KOPT-K1 (cell line): ENCODE data around the gene CD99L2.

ENCODE experiments used
- H3K27ac ChIP-seq: fragments of 200-600 bp; sonication (generic); 2 replicates; pipeline ENCODE4 v1.5.1; 2016; ENCODE audit warnings: antibody characterized with exemption, mild to moderate bottlenecking, low read depth, low read length; ENCODE audit not compliant: poor library complexity, severe bottlenecking
- H3K36me3 ChIP-seq: fragments of 200-600 bp; sonication (generic); 2 replicates; pipeline ENCODE4 v1.5.1; 2017; ENCODE audit warnings: antibody characterized with exemption, mild to moderate bottlenecking, low read length, moderate library complexity; ENCODE audit not compliant: insufficient read depth
- H3K9me3 ChIP-seq: fragments of 200-600 bp; sonication (generic); 2 replicates; pipeline ENCODE4 v1.5.1; 2017; ENCODE audit warnings: antibody characterized with exemption, low read length, mild to moderate bottlenecking; ENCODE audit not compliant: insufficient read depth, poor library complexity, severe bottlenecking

CD99L2 gene

DNA sequence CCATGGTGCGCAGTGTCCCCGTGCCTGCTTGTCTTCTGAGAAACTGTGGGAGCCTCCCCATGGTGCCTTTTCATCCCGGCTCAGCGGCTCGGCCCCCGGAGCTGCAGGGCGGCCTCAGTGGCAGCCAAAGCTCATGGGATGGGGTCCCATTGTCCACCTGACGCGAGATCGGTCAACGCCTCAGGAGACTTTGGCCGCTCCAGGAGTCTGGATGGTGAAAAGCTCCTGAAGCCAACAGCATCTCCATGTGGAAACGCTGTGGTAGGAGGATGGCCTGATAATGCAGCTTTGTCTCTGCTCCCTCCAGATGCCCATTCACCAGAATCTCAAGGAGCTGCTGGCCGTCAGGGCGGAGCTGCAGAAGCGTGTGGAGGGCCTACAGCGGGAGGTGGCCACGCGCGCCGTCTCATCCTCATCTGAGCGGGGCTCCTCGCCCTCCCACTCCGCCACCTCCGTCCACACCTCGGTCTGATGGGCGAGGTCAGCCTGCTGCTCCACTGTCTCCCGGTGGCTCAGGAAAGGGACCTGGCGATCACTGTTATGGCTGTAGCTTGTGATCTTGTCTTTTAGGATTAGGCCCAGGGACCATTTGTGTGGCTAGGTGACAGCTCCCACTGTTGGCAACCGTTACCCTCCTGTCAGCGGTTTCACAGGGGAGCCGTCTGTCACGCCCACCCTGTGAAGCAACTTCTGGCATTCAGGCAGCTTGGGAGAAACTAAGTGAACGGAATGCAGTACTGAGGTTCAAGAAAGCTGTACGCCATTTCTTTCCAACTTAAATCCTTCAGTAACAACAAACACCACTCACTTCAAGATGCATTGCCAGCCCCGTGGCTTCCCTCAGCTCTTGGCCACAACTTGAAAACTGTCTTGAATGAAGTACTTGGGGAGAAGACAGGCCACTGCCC lies 136.0 kb downstream of the CD99L2 start:
- H3K9me3 ChIP-seq, result no peaks in the 10 kb centered on the region
- no peak overlapping the region for H3K27ac ChIP-seq
- peaks cover 31% of the 10 kb centered on the region for H3K36me3 ChIP-seq

DNA sequence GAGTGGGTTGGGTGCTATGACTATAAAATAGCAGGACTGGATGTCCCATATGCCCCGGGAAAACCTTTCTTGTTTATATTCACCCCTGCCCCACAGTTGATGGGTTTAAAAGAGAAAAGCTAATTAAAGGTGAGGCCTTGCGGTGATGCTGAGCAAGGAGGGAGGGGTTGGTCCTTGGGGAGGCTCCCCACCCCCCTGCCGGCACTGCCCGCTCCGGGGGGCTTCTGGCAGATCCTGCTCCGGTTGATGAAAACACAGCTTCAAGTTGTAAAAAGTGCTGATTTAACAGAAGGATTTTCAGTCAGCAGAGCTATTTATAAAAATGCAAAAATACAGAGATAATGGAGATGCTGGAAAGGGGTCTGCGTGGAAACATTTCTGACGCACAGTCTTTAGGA lies 136.7 kb downstream of the CD99L2 start:
- H3K36me3 ChIP-seq, result peaks cover 38% of the 10 kb centered on the region
- no peak overlapping the region for H3K27ac ChIP-seq
- no peaks in the 10 kb centered on the region for H3K9me3 ChIP-seq

DNA sequence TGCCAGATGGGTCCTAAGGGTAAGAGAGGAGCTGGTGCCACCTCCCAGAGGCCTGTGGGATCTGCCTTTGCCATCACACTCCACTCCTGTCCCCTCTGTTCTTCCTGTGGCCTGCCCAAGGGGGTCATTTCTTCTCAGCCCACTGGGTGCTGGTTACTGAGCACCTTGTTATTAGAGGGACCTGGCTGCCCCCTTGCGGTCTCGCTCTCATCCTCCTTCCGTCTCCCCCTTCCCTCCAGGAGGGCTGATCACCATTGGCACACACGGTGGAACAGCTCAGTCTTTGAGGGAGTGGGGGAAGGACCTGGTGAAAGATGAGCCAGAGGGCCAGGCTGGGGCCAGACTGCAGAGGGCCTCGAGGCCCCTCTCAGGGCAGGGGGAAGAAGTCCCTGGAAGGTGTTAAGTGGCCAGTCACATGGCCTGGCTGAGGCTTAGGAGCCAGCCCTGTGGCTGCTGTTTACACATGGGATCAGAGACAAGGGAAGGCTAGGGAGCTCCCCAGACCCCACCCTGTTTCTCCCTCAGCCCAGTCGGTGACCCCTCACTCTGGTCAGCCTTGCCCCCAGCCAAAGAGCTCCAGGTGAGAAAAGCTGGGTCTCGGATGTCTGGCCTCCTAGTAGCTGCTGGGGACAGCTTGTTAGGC lies 137.2 kb downstream of the CD99L2 start:
- no peak overlapping the region for H3K27ac ChIP-seq
- H3K9me3 ChIP-seq, result no peaks in the 10 kb centered on the region
- peaks cover 41% of the 10 kb centered on the region for H3K36me3 ChIP-seq

DNA sequence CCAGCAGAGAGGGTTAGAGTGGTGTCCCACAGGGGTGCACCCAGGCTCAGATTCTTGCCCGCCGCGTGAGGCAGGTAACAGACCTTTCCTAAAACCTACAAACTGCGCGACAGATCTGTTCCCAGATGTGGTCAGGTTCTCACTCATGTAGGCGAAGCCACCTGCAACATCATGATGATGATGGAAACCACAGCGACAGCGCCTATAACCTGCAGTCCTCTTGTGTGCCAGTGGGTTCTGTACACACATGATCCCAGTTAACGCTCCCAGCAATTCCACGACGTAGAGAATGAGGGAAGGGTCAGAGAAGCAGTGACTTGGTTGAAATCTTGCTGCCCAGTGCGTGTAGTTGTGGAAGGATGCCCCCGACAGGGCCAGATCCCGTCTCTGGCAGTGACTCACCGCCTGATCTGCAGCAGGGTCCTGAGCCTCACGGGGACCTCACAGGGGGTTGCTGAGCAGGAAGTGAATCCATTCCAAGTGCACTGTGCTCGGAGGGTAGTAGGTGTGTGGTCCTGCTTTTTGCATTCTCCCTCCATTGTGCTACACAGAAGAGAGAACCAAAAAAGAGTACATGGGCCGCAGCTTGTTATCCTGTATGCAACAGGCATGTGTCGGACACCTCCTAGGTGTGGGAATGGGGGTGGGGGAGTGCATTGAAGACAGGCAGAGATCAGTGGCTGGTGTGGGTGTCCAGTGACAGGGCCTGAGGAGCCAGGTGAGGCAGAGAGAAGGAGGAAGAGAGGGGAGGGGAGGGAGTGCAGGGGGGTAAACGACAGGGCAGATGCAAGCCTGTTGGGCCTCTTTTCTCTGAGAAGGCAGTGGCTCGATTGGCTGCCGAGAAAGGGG lies 138.7 kb downstream of the CD99L2 start:
- no peak overlapping the region for H3K27ac ChIP-seq
- no peaks in the 10 kb centered on the region for H3K9me3 ChIP-seq
- H3K36me3 ChIP-seq, result peaks cover 53% of the 10 kb centered on the region

DNA sequence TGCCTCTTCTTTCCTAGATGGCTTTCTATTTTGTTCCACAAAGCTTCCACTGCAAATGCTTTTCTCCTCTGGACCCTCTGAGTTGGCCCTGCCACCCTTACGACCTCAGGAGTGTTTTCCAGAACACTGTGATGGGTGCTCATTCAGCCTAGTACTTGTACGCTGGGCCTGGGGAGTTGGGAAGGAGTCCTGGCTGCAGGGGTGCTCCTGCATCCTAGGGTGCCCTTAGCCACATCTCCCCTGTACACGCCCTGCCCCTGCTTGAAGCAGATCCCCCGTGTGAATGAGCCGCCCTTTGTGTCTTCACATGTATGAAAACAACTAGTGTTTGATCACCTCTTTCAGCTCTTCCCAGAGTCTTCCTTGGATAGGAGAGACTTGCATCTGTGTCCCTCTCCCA lies 141.1 kb downstream of the CD99L2 start:
- peaks cover 65% of the 10 kb centered on the region for H3K36me3 ChIP-seq

DNA sequence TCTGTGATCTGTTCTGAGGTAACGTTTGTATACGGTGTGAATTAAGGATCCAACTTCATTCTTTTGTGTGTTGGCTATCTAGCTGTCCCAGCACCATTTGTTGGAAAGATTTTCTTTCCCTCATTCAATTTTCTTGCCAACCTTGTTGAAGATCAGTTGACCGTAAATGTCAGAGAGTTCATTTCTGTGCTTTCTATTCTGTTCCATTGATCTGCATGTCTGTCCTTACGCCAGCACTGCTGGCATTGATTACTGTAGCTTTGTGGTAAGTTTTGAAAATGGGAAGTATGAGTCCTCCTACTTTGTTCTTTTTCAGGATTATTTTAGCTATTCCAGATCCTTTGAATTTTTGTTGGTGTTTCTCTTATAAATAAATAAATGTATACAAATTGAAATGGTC lies 144.5 kb downstream of the CD99L2 start:
- Histone ChIP-seq H3K27ac (no peak overlapping the region), H3K36me3 (peaks cover 79% of the 10 kb centered on the region), H3K9me3 (no peaks in the 10 kb centered on the region)

More for the DNA sequence above, 141.1 kb downstream of the CD99L2 start:
- H3K27ac ChIP-seq, result no peak overlapping the region
- no peaks in the 10 kb centered on the region for H3K9me3 ChIP-seq

DNA sequence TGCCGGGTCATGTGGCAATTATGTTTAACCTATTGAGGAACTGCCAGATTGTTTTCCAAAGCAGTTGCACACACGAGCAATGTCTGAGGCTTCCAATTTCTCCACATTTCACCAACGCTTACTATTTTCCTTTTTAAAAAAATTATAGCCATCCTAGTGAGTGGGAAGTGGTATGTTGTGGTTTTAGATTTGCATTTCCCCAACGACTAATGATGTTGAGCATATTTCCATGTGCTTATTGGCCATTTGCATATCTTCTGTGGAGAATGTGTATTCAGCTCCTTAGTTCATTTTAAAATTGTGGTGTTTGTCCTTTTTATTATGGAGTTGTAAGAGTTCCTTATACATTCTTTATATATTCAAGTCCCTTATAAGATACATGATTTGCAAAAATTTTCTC lies 145.1 kb downstream of the CD99L2 start:
- H3K36me3 ChIP-seq, result peaks cover 80% of the 10 kb centered on the region

DNA sequence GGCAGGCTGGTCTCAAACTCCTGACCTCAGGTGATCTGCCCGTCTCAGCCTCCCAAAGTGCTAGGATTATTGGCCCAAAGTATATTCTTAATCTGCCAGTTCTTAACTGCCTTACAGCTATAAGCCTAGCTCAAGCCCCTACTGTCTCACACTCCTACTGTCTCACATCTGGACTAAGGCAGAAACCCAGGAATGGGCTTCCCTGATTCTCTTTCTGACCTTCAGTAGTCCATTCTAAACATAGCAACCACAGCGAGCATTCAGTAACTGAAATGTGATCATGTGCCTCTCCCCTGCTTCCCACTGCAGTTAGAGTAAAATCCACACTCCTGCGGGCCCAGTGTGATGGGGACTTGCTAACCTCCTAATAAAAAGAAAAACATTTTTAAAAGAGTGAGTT lies 146.3 kb downstream of the CD99L2 start:
- H3K27ac ChIP-seq, result no peak overlapping the region
- no peaks in the 10 kb centered on the region for H3K9me3 ChIP-seq
- peaks cover 75% of the 10 kb centered on the region for H3K36me3 ChIP-seq

More for the DNA sequence above, 145.1 kb downstream of the CD99L2 start:
- Histone ChIP-seq H3K27ac (no peak overlapping the region), H3K9me3 (no peaks in the 10 kb centered on the region)

DNA sequence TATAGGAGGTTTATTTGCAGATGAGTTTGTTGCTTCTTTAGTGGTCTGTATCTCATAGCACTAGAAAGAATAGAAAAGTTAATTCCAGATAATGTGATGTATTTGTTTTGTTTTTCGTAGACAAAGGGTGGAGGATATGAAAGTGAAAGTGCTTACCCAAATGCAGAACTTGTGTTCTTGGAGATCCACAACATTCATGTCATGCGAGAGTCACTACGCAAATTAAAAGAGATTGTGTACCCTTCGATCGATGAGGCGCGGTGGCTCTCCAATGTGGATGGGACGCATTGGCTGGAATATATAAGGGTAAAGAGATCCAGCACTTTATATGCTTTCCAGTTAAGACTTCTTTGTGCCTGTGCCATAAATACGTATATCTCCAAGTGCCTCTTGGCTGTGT lies 162.0 kb downstream of the CD99L2 start:
- no peak overlapping the region for H3K27ac ChIP-seq
- H3K9me3 ChIP-seq, result no peaks in the 10 kb centered on the region
- H3K36me3 ChIP-seq, result peaks cover 99% of the 10 kb centered on the region

DNA sequence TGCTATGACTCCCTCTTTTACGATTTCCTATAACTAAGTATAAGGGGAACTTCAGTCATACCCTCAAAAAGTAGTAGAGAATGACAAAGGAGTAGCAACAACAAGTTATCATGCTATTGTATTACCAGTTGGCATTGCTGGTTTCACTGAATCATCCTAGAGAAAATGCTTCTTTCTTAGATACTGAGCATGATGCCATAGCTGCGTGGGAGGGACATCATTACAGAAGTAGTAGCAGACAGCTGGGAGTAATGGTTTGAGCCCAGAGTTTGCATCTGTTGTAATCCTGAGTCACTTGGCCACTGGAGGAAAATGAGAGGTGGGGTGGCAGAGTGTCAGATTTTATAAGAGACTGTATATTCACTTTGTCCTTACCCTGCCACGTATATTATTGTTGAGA lies 166.7 kb downstream of the CD99L2 start:
- no peak overlapping the region for H3K27ac ChIP-seq
- H3K36me3 ChIP-seq, result peaks cover 97% of the 10 kb centered on the region
- no peaks in the 10 kb centered on the region for H3K9me3 ChIP-seq

DNA sequence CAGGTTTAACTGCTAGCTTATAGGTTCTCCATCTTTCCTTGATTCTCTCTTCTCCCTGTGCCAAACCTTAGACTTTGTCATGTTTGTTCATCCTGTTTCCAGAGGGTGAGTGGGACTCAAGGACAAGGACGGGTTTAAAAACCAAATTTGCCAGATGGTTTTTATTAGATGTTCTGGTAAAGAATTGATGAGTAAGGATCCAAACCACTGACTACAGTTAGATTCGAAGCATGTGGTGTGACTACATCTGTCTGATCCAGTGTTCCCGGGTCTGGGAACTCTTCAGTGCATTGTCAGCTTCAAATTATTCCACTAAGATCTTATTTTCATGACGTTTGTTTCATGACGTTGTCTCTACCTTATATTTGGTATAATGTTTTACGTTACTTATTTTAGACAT lies 167.7 kb downstream of the CD99L2 start:
- H3K9me3 ChIP-seq, result no peaks in the 10 kb centered on the region
- H3K27ac ChIP-seq, result no peak overlapping the region
- peaks cover 86% of the 10 kb centered on the region for H3K36me3 ChIP-seq

DNA sequence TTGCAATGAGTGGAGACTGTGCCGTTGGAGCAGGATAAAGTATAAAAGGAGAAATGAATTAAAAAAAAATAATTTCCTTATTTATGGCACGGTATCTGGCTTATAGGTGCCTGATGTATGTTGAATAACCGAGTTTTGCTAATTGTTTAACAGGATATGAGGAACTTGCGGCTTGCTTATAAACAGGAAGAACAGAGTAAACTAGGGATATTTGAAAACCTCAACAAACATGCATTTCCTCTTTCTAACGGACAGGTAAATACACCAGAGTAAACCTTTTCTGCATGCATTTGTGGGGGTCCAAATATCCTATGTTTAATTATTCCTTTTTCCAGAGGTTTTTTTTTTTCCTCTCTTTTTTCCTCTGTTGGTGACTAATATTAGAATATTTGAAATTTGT lies 168.5 kb downstream of the CD99L2 start:
- Histone ChIP-seq H3K27ac (no peak overlapping the region), H3K36me3 (peaks cover 79% of the 10 kb centered on the region), H3K9me3 (no peaks in the 10 kb centered on the region)

DNA sequence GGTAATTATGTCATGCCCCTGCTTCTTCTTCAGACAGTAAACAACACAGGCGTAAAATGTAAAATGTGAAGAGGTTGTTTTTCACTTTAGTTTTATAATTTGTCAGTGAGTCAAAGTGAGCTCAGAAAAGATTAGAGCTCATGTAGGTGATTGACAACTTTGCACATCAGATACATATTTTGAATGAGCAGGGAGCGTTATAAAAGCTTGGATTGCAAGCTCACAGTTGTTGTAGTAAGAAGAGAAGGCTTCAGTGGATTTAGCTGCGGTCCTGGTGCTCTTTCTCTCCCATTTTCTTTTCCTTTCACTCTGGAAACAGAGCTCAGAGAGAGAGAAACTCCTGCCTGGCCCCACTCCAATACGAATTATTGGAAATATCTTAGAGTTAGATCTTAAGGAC lies 178.8 kb downstream of the CD99L2 start:
- Histone ChIP-seq H3K27ac (no peak overlapping the region), H3K9me3 (peaks cover 6% of the 10 kb centered on the region), H3K36me3 (peaks cover 28% of the 10 kb centered on the region; the same call in 1 of the 2 replicates)
